Measurements from ENCODE around the gene VPS35L. TPM values are rescaled to one million over a fixed set of nuclear protein-coding genes. Genes with fewer than 3 reads are reported as not detected.

Gene VPS35L, protein sequence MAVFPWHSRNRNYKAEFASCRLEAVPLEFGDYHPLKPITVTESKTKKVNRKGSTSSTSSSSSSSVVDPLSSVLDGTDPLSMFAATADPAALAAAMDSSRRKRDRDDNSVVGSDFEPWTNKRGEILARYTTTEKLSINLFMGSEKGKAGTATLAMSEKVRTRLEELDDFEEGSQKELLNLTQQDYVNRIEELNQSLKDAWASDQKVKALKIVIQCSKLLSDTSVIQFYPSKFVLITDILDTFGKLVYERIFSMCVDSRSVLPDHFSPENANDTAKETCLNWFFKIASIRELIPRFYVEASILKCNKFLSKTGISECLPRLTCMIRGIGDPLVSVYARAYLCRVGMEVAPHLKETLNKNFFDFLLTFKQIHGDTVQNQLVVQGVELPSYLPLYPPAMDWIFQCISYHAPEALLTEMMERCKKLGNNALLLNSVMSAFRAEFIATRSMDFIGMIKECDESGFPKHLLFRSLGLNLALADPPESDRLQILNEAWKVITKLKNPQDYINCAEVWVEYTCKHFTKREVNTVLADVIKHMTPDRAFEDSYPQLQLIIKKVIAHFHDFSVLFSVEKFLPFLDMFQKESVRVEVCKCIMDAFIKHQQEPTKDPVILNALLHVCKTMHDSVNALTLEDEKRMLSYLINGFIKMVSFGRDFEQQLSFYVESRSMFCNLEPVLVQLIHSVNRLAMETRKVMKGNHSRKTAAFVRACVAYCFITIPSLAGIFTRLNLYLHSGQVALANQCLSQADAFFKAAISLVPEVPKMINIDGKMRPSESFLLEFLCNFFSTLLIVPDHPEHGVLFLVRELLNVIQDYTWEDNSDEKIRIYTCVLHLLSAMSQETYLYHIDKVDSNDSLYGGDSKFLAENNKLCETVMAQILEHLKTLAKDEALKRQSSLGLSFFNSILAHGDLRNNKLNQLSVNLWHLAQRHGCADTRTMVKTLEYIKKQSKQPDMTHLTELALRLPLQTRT
- total RNA-seq = 10 to 100 TPM; 31.3 to 34.3 TPM
- long read RNA-seq, transcript VPS35L-203 (31 exons, 3,855 nt) = major isoform, 41 of 65 reads
- long read RNA-seq, partial matches to known transcripts = 18 of 65 reads
- long read RNA-seq, other reads (novel, unspliced or antisense) = 6 of 65 reads

GRCh38 chr16:19555186-19555937, at the start of gene VPS35L:
VPS35L (plus strand) TSS chr16:19555703; CDS start chr16:19555730, 27 bp downstream.
- peak; percentile 99 to 100 for ATAC-seq
- intact Hi-C loops (cut with DNase I) = loop anchor here in 1 of 2 donors (5.0 kb wide), 1 partner anchor 332 kb away; no protein-coding TSS in a partner anchor

GRCh38 chr16:19506965-19507364, 48.5 kb upstream of the VPS35L start:
- intact Hi-C loops (cut with DNase I) = no loop called here
- ATAC-seq (no peak), DNase-seq (no peak)

More at GRCh38 chr16:19555186-19555937, at the start of gene VPS35L:
- peak; percentile 99 for DNase-seq

DNA sequence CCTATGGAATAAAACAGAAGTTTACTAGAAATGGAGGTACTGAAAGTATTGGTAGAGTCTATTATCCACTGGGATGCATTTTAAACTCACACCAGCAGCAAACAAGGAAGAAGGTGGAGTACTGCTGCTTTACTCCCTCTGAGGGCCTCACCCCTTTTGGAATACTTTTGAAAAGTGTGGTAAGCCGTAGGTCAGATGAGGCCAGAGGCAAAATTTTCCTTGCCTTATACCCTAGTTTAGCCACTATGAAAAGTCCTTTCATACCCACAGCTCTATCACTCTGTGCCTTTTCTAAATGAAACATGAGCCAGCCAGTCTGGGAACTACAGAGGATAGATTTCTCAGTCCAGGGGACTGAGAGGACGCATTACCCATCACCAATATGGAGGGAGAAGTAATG, 47.6 kb upstream of the VPS35L start:
- DNase-seq = no peak
- intact Hi-C loops (cut with DNase I) = no loop called here
- peak; percentile 61 to 74 for ATAC-seq

- ATAC-seq = no peak
Measured at GRCh38 chr16:19512297-19512696, 43.2 kb upstream of the VPS35L start.

GRCh38 chr16:19513377-19514053, 42.0 kb upstream of the VPS35L start:
- ATAC-seq (peak in 1 of 2 donors; percentile 63), DNase-seq (no peak)
- intact Hi-C loops (cut with DNase I) = no loop called here

More at GRCh38 chr16:19512297-19512696, 43.2 kb upstream of the VPS35L start:
- no peak for DNase-seq
- intact Hi-C loops (cut with DNase I) = no loop called here

DNA sequence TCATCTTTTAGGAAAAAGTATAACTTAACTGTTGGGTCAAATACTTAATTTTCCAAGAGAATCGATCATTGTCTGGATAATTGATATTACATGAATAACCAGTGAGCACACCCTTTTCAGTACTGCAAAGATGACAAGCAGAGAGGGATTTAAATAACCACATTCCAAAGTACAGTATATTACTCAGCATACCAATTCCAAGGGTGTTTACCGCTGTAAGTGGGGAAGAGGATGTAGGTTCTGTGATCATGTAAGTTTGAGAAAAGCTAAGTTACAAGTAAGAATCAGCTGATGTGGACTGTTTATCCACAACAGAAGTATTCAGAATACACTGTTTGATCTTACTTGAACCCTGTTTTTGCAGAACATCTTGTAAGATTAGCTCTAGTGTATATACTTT, 39.7 kb upstream of the VPS35L start:
- ATAC-seq (no peak), DNase-seq (no peak)
- intact Hi-C loops (cut with DNase I) = no loop called here

- intact Hi-C loops (cut with DNase I) = no loop called here
- DNase-seq = no peak
- ATAC-seq = no peak
Measured at GRCh38 chr16:19517424-19518089, 37.9 kb upstream of the VPS35L start.

- no peak for ATAC-seq
- intact Hi-C loops (cut with DNase I) = no loop called here
Measured at GRCh38 chr16:19518388-19518787, 37.1 kb upstream of the VPS35L start.

DNA sequence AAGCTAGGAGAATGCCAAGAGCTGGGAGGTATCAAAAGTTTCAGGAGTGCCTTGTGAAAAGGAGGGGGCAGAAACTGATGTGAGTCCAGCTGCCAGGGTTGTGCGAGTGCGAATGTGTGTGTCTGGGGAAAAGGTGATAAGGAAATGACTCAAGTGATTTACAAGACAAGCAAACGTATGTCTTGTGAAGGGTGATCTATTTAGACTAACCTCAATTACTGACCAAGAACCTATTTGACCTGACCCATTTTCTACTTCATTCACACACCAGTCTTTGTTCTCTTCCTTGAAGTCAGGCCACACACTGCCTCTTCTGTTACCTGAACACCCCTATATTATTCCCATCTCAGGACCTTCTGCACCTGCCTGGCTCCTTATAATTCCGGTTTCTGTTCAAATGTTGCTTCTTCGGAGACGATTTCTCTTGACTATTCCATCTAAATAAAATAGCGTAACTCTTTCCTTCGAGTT, 34.6 kb upstream of the VPS35L start:
- intact Hi-C loops (cut with DNase I) = no loop called here
- DNase-seq (no peak), ATAC-seq (no peak)

More at GRCh38 chr16:19518388-19518787, 37.1 kb upstream of the VPS35L start:
- no peak for DNase-seq

GRCh38 chr16:19521471-19522396, 33.8 kb upstream of the VPS35L start, which contains the start of gene GDE1:
GDE1 (minus strand) TSS chr16:19522098; CDS start chr16:19521964, 134 bp downstream.
- intact Hi-C loops (cut with DNase I) = no loop called here
- peak; percentile 89 to 91 for ATAC-seq
- DNase-seq = peak; percentile 97

DNA sequence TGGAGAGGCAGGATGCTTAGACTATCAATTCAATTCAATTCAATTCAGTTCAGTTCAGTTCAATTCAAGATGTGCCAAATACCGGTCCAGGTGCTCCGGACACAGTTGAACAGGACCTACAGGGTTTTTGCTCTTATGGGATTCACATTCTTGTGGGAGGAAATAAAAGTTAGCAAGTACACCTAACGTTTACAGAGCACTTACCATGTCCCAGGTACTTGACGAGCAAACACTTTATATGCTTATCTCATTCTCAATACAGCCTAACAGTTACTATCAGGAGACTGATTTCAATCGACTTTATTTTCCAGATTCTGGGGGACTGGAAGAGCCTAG, 33.1 kb upstream of the VPS35L start:
- ATAC-seq (no peak), DNase-seq (no peak)
- intact Hi-C loops (cut with DNase I) = no loop called here

DNA sequence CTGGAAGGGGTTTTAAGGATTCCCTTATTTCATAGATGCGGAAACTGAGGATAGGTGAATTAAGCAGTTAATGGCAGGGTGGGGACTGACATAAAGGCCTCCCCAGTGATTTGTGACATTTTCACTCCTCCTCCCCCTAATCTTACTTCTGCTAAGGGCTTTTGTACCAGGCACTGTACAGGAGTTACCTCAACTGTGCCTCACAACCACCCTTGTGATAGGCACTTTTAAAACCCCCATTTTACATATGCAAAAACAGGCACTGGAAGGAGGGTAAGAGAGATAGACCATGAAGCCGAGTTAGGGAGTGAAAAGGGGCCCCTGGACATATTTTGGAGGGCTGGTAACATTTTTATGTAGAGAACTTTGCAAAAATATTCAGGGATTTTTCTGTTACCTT, 32.7 kb upstream of the VPS35L start:
- DNase-seq (no peak), ATAC-seq (no peak)
- intact Hi-C loops (cut with DNase I) = no loop called here

DNA sequence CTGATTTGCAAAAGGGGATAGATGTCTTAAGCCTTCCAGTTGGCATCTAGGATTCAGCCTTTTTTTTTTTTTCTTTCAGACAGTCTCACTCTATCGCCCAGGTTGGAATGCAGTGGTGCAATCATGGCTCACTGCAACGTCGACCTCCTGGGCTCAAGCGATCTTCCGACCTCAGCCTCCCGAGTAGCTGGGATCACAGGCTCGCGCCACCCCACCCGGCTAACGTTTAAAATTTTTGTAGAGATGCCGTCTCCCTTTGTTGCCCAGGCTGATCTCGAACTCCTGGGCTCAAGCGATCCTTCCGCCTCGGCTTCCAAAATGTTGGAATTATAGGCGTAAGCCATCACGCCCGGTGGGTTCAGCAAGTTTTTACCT, 32.3 kb upstream of the VPS35L start:
- DNase-seq (no peak), ATAC-seq (no peak)
- intact Hi-C loops (cut with DNase I) = no loop called here

- ATAC-seq = peak; percentile 92 to 93
- intact Hi-C loops (cut with DNase I) = no loop called here
- DNase-seq = peak; percentile 98
Measured at GRCh38 chr16:19523559-19524355, 31.7 kb upstream of the VPS35L start, which contains the start of gene CCP110. CCP110 (plus strand) TSS chr16:19523942; CDS start chr16:19527882, 3,940 bp downstream.

DNA sequence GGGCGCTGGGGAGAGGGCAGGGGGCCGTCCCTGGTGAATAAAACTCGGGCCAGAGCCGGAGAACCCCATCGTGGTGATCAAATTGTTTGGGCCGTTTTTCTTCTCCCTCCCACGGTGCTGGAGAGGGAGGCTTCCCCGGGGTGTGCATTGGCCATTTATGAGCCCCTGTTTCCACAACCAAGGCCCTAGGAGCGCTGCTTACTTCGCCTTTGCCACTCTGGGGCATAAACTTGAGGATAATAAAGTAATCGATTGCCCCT, 31.2 kb upstream of the VPS35L start:
- DNase-seq (no peak), ATAC-seq (peak in 1 of 2 donors; percentile 2)
- intact Hi-C loops (cut with DNase I) = no loop called here

Measured in left cardiac atrium (tissue), 4 donors.